ENCODE results near the gene PSKH1. TPM values are rescaled to one million over a fixed set of nuclear protein-coding genes. Genes with fewer than 3 reads are reported as not detected.

The PSKH1 gene
- polyA plus RNA-seq, 2 of the 4 experiments (the other 2 are of a cell fraction) = 15.1 to 15.8 TPM

GRCh38 chr16:67880584-67880983 lies 12.5 kb upstream of the PSKH1 start:
- TF ChIP-seq SREBF2 (IDR thresholded peaks at IDR 0.05) = no peak
- TF ChIP-seq FOXS1 (CRISPR knock-in tag; IDR thresholded peaks at IDR 0.05) = no peak
- TF ChIP-seq CHD2 (IDR thresholded peaks at IDR 0.05; ENCODE audit: low read length, partially characterized antibody) = no peak
- no peak for TF ChIP-seq USF2 (IDR thresholded peaks at IDR 0.05)
- no peak for TF ChIP-seq FOSL2 (IDR thresholded peaks at IDR 0.05)
- no peak for TF ChIP-seq FOSL2 (CRISPR knock-in tag; IDR thresholded peaks at IDR 0.05)
- TF ChIP-seq BCL3 (IDR thresholded peaks at IDR 0.05) = no peak
- TF ChIP-seq EHF (CRISPR knock-in tag; IDR thresholded peaks at IDR 0.05) = no peak
- no peak for TF ChIP-seq HMGXB4 (CRISPR knock-in tag; IDR thresholded peaks at IDR 0.05; ENCODE audit: borderline replicate concordance)
- TF ChIP-seq MAZ (IDR thresholded peaks at IDR 0.05; ENCODE audit: borderline replicate concordance, low read depth, low read length) = no peak
- no peak for TF ChIP-seq SMC3 (IDR thresholded peaks at IDR 0.05)
- no peak for TF ChIP-seq REST (IDR thresholded peaks at IDR 0.05)
- no peak for TF ChIP-seq ZNF302 (CRISPR knock-in tag; IDR thresholded peaks at IDR 0.05)
- no peak for TF ChIP-seq HEYL (CRISPR knock-in tag; IDR thresholded peaks at IDR 0.05)
- TF ChIP-seq HOXB13 (CRISPR knock-in tag; IDR thresholded peaks at IDR 0.05; ENCODE audit: low read depth) = no peak
- TF ChIP-seq ZFP36 (IDR thresholded peaks at IDR 0.05; ENCODE audit: borderline replicate concordance, partially characterized antibody) = no peak
- TF ChIP-seq ATOH8 (CRISPR knock-in tag; IDR thresholded peaks at IDR 0.05; ENCODE audit: low read depth) = no peak
- POLR2A ChIA-PET = no interaction called here
- FAIRE-seq = no peak
- no peak for ATAC-seq
- CTCF ChIA-PET = interaction anchor here (1.5 to 17.4 kb wide), 5 partner anchors 12 to 359 kb away, joined by 4 to 370 read pairs (median 44); partner anchors contain the start of genes CTRL, PSKH1 and PSMB10
- no peak overlapping the region for H3K27ac ChIP-seq
- no peak overlapping the region for H3K4me3 ChIP-seq
- H3K4me1 ChIP-seq = peaks cover 8% of the 10 kb centered on the region; the same call in 1 of the 3 replicates
- WGBS (ENCODE audit: missing lambda C conversion rate) = 93% methylated on average over 7 of the region's 13 CpGs
- no peak for DNase-seq (ENCODE audit: low read depth in 1 of 2, low spot score in 1 of 2)
- no peak overlapping the region for H3K4me2 ChIP-seq
- no peaks in the 10 kb centered on the region for H3K9me3 ChIP-seq

GRCh38 chr16:67881621-67882161 lies 11.4 kb upstream of the PSKH1 start:
- H3K4me3 ChIP-seq = no peak overlapping the region
- no peaks in the 10 kb centered on the region for H3K9me3 ChIP-seq
- ATAC-seq = no peak
- WGBS (ENCODE audit: missing lambda C conversion rate) = 92% methylated on average over 21 of the region's 21 CpGs
- ChIA-PET POLR2A (no interaction called here), CTCF (interaction anchor here (0.6 to 17.4 kb wide), 12 partner anchors 7 to 209 kb away, joined by 3 to 370 read pairs (median 34); partner anchors contain the start of genes CTRL, EDC4, PSKH1 and PSMB10)
- no peak for FAIRE-seq
- H3K4me2 ChIP-seq = no peak overlapping the region
- H3K27ac ChIP-seq = no peak overlapping the region
- H3K4me1 ChIP-seq = peaks cover 9% of the 10 kb centered on the region; the same call in 1 of the 3 replicates
- DNase-seq (ENCODE audit: low read depth in 1 of 2, low spot score in 1 of 2) = no peak
- TF ChIP-seq ZSCAN20 (CRISPR knock-in tag; IDR thresholded peaks at IDR 0.05) (no peak), HOXA7 (CRISPR knock-in tag; IDR thresholded peaks at IDR 0.05) (no peak), TP53 (CRISPR knock-in tag; IDR thresholded peaks at IDR 0.05) (no peak), ELK1 (IDR thresholded peaks at IDR 0.05; ENCODE audit: low read depth, low read length) (no peak), BCL3 (IDR thresholded peaks at IDR 0.05) (no peak), HES2 (IDR thresholded peaks at IDR 0.05) (no peak), ZNF302 (CRISPR knock-in tag; IDR thresholded peaks at IDR 0.05) (no peak), CHD4 (IDR thresholded peaks at IDR 0.05; ENCODE audit: borderline replicate concordance) (no peak), CBX2 (IDR thresholded peaks at IDR 0.05; ENCODE audit: borderline replicate concordance, low read depth) (no peak), TFCP2L1 (CRISPR knock-in tag; IDR thresholded peaks at IDR 0.05) (no peak)
